Gastrocnemius medialis (tissue), 4 donors: ENCODE data around the gene SGCE.

Experiments
- CTCF ChIP-seq, 5 experiments: fragments of 450-650 bp in 3 of 5; fragments of 200-600 bp in 2 of 5; sonication (generic) in 2 of 5; IDR thresholded peaks in 4 of 5; conservative IDR thresholded peaks in 1 of 5; 1 replicate in 4 of 5; 2 replicates in 1 of 5; pipeline ENCODE4 v1.5.1; 2016 to 2019; ENCODE audit warnings: antibody characterized with exemption in 5 of 5, mild to moderate bottlenecking in 3 of 5, moderate library complexity in 3 of 5
- POLR2A ChIP-seq, 2 donors: fragments of 450-650 bp; IDR thresholded peaks; one replicate each; pipeline ENCODE4 v1.6.1; 2017; ENCODE audit warnings: antibody characterized with exemption in 2 of 2, mild to moderate bottlenecking in 2 of 2, moderate library complexity in 2 of 2

- no peak for TF ChIP-seq CTCF (IDR thresholded peaks at IDR 0.05 in 4 of 5, conservative IDR thresholded peaks at IDR 0.05 in 1 of 5)
- no peak for TF ChIP-seq POLR2A (IDR thresholded peaks at IDR 0.05)
These were observed 77.3 kb downstream of the SGCE start for GRCh38 chr7:94578614-94579013.
